T47D (cell line): ENCODE measurements around the gene FUT9.
A peak's percentile ranks its signal among the peaks of the same experiment; 100 is the strongest.

Source experiments
- DNase-seq, 2 experiments: peaks; one replicate each; pipeline versions ENCODE4 v3.0.0 to v3.0.0-alpha.2; 2011 to 2012; ENCODE audit warnings: low read depth in 1 of 2, low spot score in 1 of 2
- JUND ChIP-seq: IDR thresholded peaks from 2 replicates; pipeline ENCODE4 v1.6.1; 2012; ENCODE audit warnings: low read depth
- in situ Hi-C: cut with HindIII; loops from 2 replicates; pipeline ENCODE4 v1.10.0; 2016; ENCODE audit warnings: low sequenced_read_pairs, low pct_unique_long_range_greater_than_20kb

FUT9 gene

GRCh38 chr6:96016334-96017069 is 728 bp downstream of the FUT9 start:
- TF ChIP-seq JUND, result no peak
- in situ Hi-C loops, result no loop called here
- no peak for DNase-seq

GRCh38 chr6:96017070-96017359 is 1.2 kb downstream of the FUT9 start:
- no peak for DNase-seq
- TF ChIP-seq JUND, result no peak
- in situ Hi-C loops, result no loop called here

- in situ Hi-C loops, result no loop called here
- DNase-seq, result peak in 1 of 2 experiments; percentile 5
- no peak for TF ChIP-seq JUND
Observed at GRCh38 chr6:96022225-96022624, 6.5 kb downstream of the FUT9 start.

GRCh38 chr6:96032661-96033060 is 16.9 kb downstream of the FUT9 start:
- TF ChIP-seq JUND, result no peak
- no peak for DNase-seq
- in situ Hi-C loops, result no loop called here

- no peak for TF ChIP-seq JUND
- DNase-seq, result no peak
- in situ Hi-C loops, result no loop called here
Observed at GRCh38 chr6:96051555-96051954, 35.8 kb downstream of the FUT9 start.

- in situ Hi-C loops, result no loop called here
- no peak for TF ChIP-seq JUND
- no peak for DNase-seq
Observed at GRCh38 chr6:96058082-96058481, 42.3 kb downstream of the FUT9 start.

GRCh38 chr6:96059586-96059985 is 43.8 kb downstream of the FUT9 start:
- DNase-seq, result no peak
- TF ChIP-seq JUND, result no peak
- in situ Hi-C loops, result no loop called here

GRCh38 chr6:96060249-96060648 is 44.5 kb downstream of the FUT9 start:
- in situ Hi-C loops, result no loop called here
- TF ChIP-seq JUND, result no peak
- DNase-seq, result no peak

GRCh38 chr6:96065213-96065612 is 49.4 kb downstream of the FUT9 start:
- no peak for TF ChIP-seq JUND
- no peak for DNase-seq
- in situ Hi-C loops, result no loop called here

GRCh38 chr6:96066376-96066775 is 50.6 kb downstream of the FUT9 start:
- peak in 1 of 2 experiments; percentile 28 for DNase-seq
- in situ Hi-C loops, result no loop called here

GRCh38 chr6:96073555-96073954 is 57.8 kb downstream of the FUT9 start:
- no peak for TF ChIP-seq JUND
- in situ Hi-C loops, result no loop called here
- no peak for DNase-seq

More at GRCh38 chr6:96066376-96066775, 50.6 kb downstream of the FUT9 start:
- no peak for TF ChIP-seq JUND

- no peak for TF ChIP-seq JUND
Observed at GRCh38 chr6:96074006-96074405, 58.2 kb downstream of the FUT9 start.

GRCh38 chr6:96075826-96076225 is 60.1 kb downstream of the FUT9 start:
- in situ Hi-C loops, result no loop called here
- no peak for DNase-seq
- TF ChIP-seq JUND, result no peak

More at GRCh38 chr6:96074006-96074405, 58.2 kb downstream of the FUT9 start:
- in situ Hi-C loops, result no loop called here
- no peak for DNase-seq

- DNase-seq, result no peak
- no peak for TF ChIP-seq JUND
- in situ Hi-C loops, result no loop called here
Observed at GRCh38 chr6:96086745-96087144, 71.0 kb downstream of the FUT9 start.

GRCh38 chr6:96089173-96089572 is 73.4 kb downstream of the FUT9 start:
- no peak for TF ChIP-seq JUND
- peak in 1 of 2 experiments; percentile 76 for DNase-seq
- in situ Hi-C loops, result no loop called here
